Heart left ventricle (tissue), 13 donors: ENCODE data around the gene PLSCR5.

Experiments used
- CTCF ChIP-seq, 12 donors: fragments of 200-600 bp; sonication (generic) in 4 of 12; IDR thresholded peaks; one replicate each; pipeline versions ENCODE4 v1.5.0 to v1.8.0; 2018 to 2022; ENCODE audit warnings: antibody characterized with exemption in 12 of 12, mild to moderate bottlenecking in 5 of 12
- POLR2A ChIP-seq, 2 donors: fragments of 450-650 bp; IDR thresholded peaks; one replicate each; pipeline ENCODE4 v1.6.1; 2017; ENCODE audit warnings: antibody characterized with exemption in 2 of 2, mild to moderate bottlenecking in 2 of 2, moderate library complexity in 2 of 2
- donor health status: ischemic (EF 13 %, LVEDD 7.1; RV severe dilation, severe dysfunction).
- donor health status: DM: no; HTN: yes; CAD: no.
- donor health status: DM: no; HTN: no; CAD: no.
- donor health status: ischemic (EF 25% LVEDD 6.9; RV normal size, moderate dysfunction).
- donor health status: ischemic (EF 25% LVEDD 5.7; RV mildly dilated, moderate dysfunction).
- donor health status: ischemic (EF 35%, LVEDD 5.7; RV mildly dilated, moderate dysfunction).
- donor health status: nonischemic (EF 11% LVEDD 7.7; RV severe dilation, severe dysfunction).
- donor health status: DM: yes; HTN: yes; CAD: no.
- donor health status: PGD.
- donor health status: ischemic (EF 29% LVEDD 5.4; RV normal size, mild dysfunction).
- donor health status: nonischemic (EF 23%, LVEDD 6.1; RV moderate dilation, normal function).

GRCh38 chr3:146557745-146558144 is 47.4 kb downstream of the PLSCR5 start:
- TF ChIP-seq CTCF (IDR thresholded peaks at IDR 0.05) = no peak
- TF ChIP-seq POLR2A (IDR thresholded peaks at IDR 0.05) = no peak
